DOHH2 (cell line): ENCODE data around the gene CWC22.

Experiments
- H3F3A ChIP-seq: fragments of 200-600 bp; sonication (generic), shearing (Covaris generic); 2 replicates; pipeline ENCODE4 v1.6.0; 2016; ENCODE audit warnings: antibody characterized with exemption, mild to moderate bottlenecking; ENCODE audit not compliant: control insufficient read depth, insufficient read depth
- H3K27ac ChIP-seq: fragments of 200-600 bp; sonication (generic); 2 replicates; pipeline ENCODE4 v1.5.1; 2014; ENCODE audit warnings: low read depth, mild to moderate bottlenecking, low read length, moderate library complexity
- H3K27me3 ChIP-seq: fragments of 200-600 bp; sonication (generic); 2 replicates; pipeline ENCODE4 v1.6.1; 2014; ENCODE audit warnings: mild to moderate bottlenecking, low read length, mixed read lengths; ENCODE audit not compliant: control insufficient read depth
- H3K36me3 ChIP-seq: fragments of 200-600 bp; sonication (generic); 2 replicates; pipeline ENCODE4 v1.6.1; 2014; ENCODE audit warnings: mild to moderate bottlenecking, low read length, moderate library complexity, mixed read lengths; ENCODE audit not compliant: control insufficient read depth
- H3K4me1 ChIP-seq: fragments of 200-600 bp; sonication (generic); 2 replicates; pipeline ENCODE4 v1.6.1; 2014; ENCODE audit warnings: mild to moderate bottlenecking, low read length, mixed read lengths; ENCODE audit not compliant: control insufficient read depth
- H3K4me2 ChIP-seq: fragments of 200-600 bp; sonication (generic); 2 replicates; pipeline ENCODE4 v1.6.0; 2014; ENCODE audit warnings: mild to moderate bottlenecking, low read length, moderate library complexity
- H3K4me3 ChIP-seq: fragments of 200-600 bp; sonication (generic); 2 replicates; pipeline ENCODE4 v1.5.1; 2014; ENCODE audit warnings: mild to moderate bottlenecking, low read length, mixed read lengths
- H3K79me2 ChIP-seq: fragments of 200-600 bp; sonication (generic); 2 replicates; pipeline ENCODE4 v1.6.1; 2014; ENCODE audit warnings: mild to moderate bottlenecking, low read length, mixed read lengths; ENCODE audit not compliant: control insufficient read depth
- H3K9me2 ChIP-seq: fragments of 200-600 bp; sonication (generic); replicated peaks from 2 replicates; pipeline ENCODE4 v1.6.1; 2014; ENCODE audit warnings: mild to moderate bottlenecking, low read length, mixed read lengths; ENCODE audit not compliant: control insufficient read depth
- H3K9me3 ChIP-seq: fragments of 200-600 bp; sonication (generic); 2 replicates; pipeline ENCODE4 v1.6.1; 2014; ENCODE audit warnings: antibody characterized with exemption, low read length, mixed read lengths; ENCODE audit not compliant: control insufficient read depth, insufficient read depth
- H4K20me1 ChIP-seq: fragments of 200-600 bp; sonication (generic); 2 replicates; pipeline ENCODE4 v1.6.0; 2014; ENCODE audit warnings: low read depth, mild to moderate bottlenecking, antibody characterized with exemption, low read length, moderate library complexity; ENCODE audit not compliant: control insufficient read depth, insufficient read depth
- CTCF ChIP-seq: fragments of 200-600 bp; sonication (generic); IDR thresholded peaks from one replicate; pipeline ENCODE4 v1.5.1; 2014; ENCODE audit warnings: antibody characterized with exemption, mild to moderate bottlenecking, low read depth, low read length; ENCODE audit not compliant: poor library complexity, severe bottlenecking
- EZH2phosphoT487 ChIP-seq: fragments of 200-600 bp; sonication (generic); IDR thresholded peaks from 2 replicates; pipeline ENCODE4 v1.6.1; 2017; ENCODE audit warnings: borderline replicate concordance, mild to moderate bottlenecking, antibody characterized with exemption, low read length, moderate library complexity, mixed read lengths

Gene CWC22

GRCh38 chr2:179898873-179899272, 108.2 kb downstream of the CWC22 start:
- H3K4me1 ChIP-seq = peaks cover 12% of the 10 kb centered on the region
- H3K9me2 ChIP-seq = no peaks in the 10 kb centered on the region
- TF ChIP-seq CTCF (peak; percentile 80), EZH2phosphoT487 (no peak)
- no peaks in the 10 kb centered on the region for H3K36me3 ChIP-seq
- no peaks in the 10 kb centered on the region for H3K79me2 ChIP-seq
- no peak overlapping the region for H3K4me2 ChIP-seq
- no peaks in the 10 kb centered on the region for H3K27me3 ChIP-seq
- H3K9me3 ChIP-seq = peaks cover 7% of the 10 kb centered on the region; the same call in 1 of the 2 replicates
- H3K27ac ChIP-seq = no peak overlapping the region
- H3F3A ChIP-seq = no peaks in the 10 kb centered on the region; the same call in 1 of the 2 replicates
- no peak overlapping the region for H3K4me3 ChIP-seq
- H4K20me1 ChIP-seq = no peaks in the 10 kb centered on the region
